HG03045 (cell line): Measurements from ENCODE around the gene TRANK1.
"Not testable (repeated sequence)": the region's sequence is repeated elsewhere in the genome, so short reads cannot be mapped to it uniquely, and the experiment has no call there.

Experiments used
- ATAC-seq: cut with Tn5 transposase; IDR thresholded peaks from one replicate; pipeline ENCODE4 v1.9.1; 2021; ENCODE audit warnings: mild to moderate bottlenecking, moderate library complexity; ENCODE audit not compliant: unreplicated experiment

The TRANK1 gene

DNA sequence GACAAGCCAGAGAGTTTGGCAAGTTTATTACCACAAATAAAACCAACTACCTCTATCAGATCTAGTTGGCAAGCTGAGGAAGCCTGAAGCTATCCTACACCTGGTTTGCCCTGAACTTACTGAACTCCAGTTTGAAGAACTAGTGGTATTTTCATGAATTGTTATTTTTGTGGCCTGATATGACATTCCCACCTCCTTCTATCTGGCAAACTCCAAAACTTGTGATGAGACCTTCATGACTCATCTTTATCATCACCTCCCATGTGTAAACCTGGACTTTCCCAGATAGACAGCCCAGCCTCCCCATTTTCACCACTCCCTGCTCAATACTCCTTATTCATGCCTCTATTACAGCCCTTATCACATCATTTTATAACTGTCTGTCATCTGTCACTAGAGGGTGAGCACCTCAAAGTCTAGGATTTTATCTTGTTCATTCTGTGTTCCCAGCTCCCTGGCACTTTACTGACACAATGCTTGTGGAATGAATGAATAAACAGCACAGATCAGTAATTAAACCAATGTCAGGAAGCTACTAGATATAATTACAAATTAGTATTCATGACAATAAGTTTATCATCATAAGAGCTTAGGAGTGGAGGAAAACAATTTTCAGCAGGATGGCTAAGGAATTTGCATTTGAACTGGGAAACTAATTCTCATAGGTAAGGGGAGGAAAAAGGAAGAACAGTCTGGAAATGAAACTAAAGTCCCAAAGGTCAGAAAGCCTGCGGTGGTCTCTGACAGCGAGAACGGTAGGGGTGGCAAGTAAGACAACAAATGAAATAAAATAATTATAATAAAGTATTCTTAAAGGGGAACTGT lies 13.2 kb upstream of the TRANK1 start:
- no peak for ATAC-seq

DNA sequence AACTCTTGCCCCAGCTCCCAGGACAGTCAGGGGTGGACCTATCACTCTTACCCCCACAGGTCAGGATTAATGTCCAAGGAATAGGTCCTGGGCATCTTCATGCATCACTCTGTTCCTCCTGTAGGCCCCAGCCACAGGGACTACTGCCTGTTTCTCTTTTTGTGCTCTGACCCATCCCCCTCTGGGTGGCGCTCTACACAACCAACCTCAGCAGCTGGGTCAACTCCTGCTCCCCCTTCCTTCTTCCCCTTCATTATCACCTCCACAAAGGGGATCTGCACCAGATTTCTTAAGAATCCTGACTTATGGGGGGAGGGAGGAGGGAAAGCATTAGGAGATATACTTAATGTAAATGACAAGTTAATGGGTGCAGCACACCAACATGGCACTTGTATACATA lies 12.2 kb upstream of the TRANK1 start:
- ATAC-seq: no peak

DNA sequence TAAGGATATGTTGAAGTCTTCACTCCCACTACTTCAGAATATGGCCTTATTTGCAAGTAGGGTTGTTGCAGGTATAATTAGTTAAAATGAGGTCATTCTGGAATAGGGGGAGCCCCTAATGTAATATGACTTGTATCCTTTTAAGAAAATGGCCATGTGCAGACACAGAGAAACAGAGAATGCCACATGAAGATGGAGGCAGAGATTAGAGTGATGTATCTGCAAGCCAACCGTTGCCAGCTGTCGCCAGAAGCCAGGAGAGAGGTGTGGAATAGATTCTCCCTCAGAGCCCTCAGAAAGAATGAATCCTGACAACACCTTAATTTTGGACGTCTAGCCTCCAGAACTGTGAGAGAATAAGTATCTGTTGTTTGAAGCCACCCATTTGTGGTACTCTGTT lies 11.3 kb upstream of the TRANK1 start:
- ATAC-seq: no peak

DNA sequence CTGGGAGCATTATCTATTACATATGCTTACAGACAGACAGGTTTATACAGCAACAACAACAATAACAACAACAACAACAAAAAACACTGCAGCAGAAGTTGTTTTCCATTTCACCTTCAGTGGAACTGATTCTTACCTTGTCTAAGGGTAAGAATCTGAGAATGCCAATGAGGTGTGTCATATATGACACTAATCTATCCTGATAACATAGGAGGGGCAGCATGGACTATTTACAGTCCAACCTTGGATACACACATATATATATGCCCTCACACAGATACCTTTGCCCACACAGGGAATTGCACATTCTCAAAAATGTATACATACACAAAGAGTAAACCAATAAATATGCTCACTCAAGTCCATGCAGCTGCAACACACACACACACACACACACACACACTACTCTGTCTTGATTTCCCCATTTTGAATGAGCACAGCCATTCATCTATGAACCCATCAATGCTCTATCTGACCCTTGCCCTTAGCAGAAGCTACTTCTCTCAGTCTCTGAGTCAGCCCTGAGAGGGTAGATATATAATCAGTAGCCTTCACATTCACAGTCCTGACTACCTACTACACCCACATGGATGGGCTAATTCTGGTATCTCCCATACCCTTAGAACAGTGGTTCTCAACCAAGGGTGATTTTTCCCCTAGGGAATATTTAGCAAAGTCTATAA lies 9.7 kb upstream of the TRANK1 start:
- no peak for ATAC-seq

DNA sequence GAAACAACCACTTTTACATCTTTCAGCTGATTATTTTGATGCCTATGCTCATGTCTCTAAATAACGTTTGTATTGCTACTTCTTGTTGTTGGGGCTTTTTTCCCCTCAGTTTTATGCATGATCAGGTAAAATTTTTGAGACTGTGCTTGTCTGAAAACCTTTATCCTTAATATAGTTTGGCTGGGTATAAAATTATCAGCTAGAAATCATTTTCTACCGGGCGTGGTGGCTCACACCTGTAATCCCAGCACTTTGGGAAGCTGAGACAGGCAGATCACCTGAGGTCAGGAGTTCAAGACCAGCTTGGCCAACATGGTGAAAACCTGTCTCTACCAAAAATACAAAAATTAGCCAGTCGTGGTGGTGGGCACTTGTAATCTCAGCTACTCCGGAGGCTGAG lies 3.0 kb upstream of the TRANK1 start:
- ATAC-seq: not testable (repeated sequence)

DNA sequence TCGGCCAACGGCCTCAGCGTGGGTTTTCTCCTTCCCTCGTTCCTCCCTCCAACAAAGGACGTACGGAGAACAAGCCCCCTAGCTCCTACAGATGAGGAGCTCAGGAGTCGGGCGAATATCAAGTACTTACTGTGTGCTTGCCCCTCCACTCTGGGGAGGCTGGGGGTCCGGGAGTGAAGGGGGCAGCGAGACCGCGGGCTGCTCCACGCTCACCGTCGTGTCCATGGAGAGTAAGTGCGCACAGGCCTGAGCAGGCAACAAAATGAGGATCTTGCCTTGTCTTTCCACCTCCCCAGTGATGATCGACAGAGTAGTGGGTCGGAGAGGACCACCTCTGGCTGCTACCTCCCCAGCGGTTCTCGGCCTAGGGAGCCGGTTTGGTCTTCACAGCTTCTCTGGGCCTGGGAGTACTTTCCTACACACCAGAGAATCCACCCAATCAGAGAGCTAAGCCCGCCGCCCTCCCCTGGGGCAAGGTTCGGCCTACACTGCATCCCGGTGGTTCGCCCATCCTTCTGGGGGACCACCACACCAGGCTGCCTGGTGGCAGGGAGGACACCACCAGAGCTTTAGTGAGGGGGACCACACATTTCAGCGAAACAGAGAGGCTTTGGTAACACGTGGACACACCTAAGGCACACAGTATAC lies 603 bp upstream of the TRANK1 start:
- no peak for ATAC-seq

DNA sequence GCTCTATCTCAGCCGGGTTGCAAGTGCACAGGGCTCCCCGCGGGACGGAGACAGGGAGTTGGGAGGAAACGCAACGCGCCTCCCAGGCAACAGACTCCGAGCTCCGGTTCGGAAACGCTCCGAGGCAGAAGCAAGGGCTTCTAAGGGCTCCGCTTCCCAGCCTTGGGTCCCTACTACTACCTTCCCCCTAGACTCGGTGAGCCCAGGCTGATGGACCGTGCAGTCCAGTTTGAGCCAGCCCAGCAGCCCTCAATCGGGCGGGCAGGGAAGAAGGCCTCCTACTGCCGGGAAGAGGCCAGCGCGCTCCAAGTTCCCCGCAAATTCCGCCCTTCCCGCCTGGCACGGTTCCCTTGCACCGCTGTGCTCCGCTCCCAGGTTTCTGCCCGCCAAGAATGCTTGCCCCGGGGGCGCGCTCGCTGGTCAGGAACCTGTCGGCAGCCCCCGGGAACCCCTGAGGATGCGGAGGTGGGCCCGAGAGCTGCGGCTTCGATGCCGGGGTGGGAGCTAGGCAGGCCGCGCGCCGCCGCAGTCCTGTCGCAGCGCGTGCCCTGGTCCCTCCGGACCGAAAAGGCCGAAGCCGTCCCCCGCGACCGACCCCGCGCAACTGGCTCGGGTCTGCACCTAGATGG lies 728 bp downstream of the TRANK1 start:
- peak; percentile 65 for ATAC-seq

DNA sequence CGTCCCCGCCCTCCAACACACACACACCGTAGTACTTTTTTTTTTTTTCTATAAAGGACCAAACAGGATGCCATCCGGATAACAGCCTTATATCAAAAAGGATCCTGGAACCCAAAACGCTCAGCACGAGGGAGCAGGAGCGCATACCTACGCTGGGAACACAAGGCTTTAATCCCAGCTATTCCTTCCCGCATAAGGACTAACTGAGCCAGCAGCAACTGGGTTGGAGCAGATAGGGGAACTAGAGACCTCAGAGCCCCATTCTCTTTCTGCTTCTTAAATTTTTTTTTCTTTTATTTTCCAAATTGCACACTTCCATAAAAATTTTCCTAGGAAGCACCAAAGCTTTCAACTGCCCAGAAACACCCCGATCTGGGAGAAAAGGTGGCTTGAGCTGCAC lies 1.3 kb downstream of the TRANK1 start:
- no peak for ATAC-seq

DNA sequence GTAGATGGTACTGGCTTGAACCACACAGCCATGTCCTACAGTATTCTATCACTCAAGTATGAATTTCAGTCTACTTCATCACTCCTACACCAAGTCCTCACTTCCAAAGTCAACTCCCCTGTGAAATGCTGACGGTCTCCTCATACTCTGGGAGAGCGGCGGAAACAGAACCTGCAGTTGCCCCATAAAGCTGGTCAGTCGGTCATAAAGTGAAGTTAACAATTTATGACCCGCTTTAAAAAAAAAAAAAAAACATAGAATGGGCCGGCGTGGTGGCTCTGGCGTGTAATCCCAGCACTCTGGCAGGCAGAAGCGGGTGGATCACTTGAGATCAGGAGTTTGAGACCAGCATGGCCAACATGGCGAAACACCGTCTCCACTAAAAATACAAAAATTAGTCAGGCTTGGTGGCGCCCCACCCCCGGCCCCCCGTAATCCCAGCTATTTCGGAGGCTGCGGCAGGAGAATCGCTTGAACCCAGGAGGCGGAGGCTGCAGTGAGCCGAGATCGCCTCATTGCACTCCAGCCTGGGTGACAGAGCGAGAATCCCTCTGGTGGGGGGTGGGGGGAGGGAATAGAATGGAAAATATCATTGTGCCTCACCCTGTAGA lies 2.1 kb downstream of the TRANK1 start:
- ATAC-seq: no peak

DNA sequence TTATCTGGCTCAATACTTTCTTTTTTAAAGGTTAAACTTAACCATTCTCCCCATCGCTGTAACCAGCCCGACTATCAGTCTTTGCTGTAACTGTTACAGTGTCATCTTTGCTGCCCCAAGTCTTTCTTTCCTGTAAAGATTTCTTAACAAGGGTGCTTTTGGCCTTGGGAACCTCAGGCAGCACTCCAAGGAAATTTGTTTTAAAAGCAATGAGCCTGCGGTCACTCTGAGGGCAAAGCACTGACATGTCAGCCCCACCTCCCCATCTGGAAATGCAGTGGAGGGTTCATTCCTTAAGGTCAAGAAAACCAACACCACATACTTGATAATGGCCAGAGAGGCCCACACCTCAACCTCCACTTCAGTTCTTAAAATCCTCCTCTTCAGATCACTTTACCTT lies 3.2 kb downstream of the TRANK1 start:
- ATAC-seq: no peak

DNA sequence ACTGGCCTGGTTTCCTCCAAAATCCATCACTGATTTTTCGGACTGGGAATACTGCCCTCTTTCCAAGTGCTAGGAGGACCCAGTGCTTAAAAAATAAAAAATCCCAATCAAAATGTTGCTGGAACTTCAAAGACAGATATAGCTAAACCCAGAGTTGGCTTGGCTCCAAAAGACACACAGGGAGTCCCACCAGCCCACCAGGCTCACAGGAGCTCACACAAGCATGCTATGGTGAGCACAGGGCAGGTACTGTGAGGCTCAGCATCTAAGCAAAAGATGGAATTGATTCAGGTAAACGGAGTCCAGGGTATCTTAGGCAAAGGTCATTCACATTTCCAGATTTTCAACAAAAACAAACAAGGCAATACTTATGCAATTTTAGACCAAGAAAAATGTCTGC lies 3.7 kb downstream of the TRANK1 start:
- ATAC-seq: no peak

DNA sequence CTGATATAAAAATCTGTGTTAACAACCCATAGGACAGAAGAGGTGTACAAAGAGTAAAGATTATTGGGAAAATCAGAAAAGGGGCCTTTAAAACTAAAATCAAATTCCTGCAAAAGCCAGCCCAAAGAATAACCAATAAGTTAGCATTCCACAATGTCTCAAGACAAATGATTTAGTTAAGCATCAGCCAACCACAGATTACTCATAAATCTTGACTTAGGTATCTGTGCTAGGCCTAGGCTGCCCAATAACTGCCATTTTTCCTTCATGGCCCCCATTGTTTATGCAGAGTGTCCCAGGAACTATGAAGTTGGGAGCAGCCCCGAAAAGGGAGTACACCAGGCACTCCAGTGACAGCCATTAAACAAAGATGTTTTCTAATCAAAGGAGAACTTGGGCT lies 7.4 kb downstream of the TRANK1 start:
- ATAC-seq: no peak

DNA sequence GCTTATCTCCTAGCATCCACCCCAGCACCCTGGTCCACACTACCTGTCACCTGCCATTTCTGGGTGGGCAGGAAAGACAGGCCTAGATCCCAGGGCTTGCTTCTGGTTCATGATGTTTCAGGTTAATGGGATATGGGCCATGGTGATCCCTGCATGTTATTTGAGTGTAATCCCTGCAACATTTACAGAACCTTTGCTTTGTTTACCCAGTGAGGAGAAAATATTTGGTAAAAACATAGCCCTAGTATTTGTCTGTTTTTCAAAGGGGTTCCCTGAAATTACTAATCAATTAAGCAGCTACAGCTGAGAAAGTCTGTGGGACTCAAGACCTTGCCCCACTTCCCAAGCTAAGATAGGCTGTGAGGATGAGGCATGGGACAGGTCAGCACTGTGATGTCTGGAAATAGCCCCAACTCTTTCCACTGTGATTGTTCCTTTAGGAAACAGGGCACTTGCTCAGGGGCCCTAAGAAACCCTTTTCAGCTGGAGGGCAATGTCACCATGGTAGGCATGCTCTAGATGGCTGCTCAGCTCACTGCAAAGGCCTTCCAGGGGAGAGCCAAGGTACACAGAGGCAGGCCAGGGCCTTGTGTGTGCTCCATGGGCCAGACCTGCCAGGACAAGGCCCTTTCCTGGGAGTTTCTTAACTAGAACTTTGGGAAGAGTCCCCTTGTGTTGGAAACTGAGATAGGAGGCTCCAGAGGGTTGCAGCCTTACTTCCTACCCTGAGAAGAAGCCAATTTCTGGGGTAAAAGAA lies 11.1 kb downstream of the TRANK1 start:
- ATAC-seq: no peak

DNA sequence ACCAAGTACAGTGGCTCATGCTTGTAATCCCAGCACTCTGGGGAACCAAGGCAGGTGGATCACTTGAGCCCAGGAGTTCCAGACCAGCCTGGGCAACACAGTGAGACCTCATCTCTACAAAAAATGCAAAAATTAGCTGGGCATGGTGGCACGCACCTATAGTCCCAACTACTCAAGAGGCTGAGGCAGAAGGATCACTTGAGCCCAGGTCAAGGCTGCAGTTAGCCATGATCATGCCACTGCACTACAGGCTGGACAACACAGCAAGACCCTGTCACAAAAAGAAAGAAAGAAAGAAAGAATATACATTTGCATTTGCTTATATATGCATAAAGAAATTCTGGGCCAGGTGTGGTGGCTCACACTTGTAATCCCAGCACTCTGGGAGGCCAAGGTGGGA lies 13.4 kb downstream of the TRANK1 start:
- ATAC-seq: not testable (repeated sequence)

DNA sequence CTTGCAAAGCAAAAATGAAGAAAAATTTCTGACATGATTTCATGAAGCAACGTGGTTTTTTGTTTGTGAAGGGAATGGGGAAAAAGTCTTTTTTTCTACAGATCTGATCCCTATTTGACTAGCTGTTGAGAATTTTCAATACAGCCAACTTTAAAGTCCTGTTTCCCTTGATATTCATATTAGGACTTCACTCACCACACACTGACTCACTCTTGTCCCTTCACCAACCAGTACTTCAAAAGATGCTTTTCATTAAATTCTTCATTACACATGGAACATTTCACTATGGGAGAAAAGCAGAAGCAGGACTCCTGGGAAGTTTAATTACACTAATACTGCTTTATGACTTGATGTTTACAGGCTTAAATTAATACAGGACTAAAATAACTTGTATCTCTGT lies 16.6 kb downstream of the TRANK1 start:
- no peak for ATAC-seq

DNA sequence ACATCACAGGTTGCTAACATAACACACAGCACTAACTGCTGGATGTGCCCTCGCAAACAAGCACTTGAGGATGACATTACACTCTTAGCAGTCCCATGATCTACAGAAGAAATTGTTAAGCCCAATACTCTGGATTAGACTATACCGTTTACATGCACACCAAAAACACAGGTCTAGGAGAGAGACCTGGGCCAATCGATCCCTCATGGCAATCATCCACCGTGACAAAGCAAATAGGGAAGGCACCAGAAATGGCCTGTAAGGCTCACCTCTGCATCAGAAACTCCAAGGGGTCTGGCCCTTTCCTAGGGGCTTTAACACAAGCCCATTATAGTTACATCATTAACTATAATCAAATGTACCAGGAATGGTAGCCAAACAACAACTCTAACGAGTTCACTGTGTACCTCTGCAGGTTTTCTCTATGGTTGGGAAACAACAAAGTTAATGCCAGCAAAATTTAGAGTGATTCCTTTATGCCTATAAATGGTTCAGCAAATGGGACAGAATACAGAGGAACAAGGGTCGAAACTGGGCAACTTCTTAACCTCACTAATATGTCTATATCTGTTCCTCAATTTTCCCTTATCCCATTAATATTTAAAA lies 18.5 kb downstream of the TRANK1 start:
- ATAC-seq: no peak

DNA sequence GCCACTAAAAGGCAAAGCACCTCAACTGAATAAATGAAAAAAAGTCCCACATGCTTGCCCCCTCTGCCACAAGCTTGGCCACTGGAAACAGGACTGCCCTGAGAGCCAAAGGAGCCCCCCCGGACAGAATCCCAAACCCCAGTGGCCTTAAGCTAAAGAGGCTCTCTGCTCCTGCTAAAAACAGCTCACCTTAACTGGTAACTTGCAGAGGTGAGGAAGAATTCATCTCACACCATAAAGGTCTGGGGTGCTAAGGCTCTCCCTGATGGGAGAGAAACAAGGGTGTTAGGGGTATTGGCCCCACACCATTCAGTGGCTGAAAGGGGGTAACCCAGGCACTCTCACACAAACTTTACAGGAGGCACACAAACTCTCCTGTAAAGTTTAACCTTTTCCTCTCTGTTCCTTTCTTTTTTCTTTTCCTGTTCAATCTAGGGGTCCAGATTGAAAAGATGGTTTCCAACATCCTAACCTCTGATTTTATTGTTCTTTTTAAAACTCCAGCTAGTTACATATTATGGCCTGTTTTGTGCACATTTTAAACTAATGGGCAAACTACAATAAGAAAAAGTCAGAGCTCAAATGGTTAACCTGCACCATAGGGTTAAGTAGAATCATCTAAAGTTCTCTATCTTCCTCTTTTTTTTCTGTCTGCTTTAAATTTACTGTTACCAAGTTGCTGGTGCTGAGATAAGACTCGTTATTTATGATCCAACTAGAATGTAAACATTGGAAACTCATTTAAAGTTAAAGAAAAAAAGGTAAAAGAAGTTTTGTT lies 19.9 kb downstream of the TRANK1 start:
- no peak for ATAC-seq

DNA sequence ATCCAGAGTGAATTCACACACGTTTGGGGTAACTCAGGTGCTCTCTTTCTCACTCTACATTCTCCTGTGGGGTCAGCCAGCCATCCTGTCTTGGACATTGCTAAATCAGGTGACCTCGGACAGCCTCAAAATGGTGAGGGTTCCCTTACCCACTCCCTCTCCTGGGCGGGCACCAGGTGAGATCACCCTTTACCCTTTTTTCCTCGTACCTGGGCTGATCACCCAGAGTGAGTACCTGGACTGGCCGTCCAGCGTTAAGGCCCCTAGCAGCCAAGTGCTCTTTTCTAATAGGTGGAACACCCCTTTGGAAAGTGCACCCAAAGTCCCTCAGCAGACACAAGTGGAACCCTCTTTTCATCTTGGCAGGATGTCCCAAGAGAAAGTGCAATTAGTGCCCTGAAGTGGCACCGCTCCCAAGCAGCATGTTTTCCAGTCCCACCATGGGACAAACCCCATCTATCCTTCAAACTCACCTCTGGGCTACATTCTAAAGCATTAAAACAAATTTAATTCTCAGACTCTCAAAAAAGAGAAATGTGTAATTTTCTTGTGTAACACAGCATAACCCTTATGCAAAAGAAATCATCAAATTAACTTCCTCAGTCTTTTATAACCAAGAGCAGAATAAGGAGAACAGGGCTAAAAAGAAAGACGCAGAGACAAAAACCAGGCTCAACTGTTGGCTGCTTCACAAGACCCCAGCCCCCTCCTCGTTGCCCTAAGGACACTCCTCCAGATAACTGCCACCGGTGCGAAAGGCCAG lies 20.7 kb downstream of the TRANK1 start:
- ATAC-seq: no peak
